K562 (cell line): ENCODE measurements around the gene EDNRB. TPM values are rescaled to one million over a fixed set of nuclear protein-coding genes. Genes with fewer than 3 reads are reported as not detected.

Experiments used
- ATAC-seq: fragments of 200-7000 bp; cut with Tn5 transposase; 3 replicates; pipeline ENCODE4 v1.9.1; 2020; ENCODE audit warnings: moderate library complexity
- BruUV-seq: library from RNA; stranded (reverse); fragments of 400-500 nt; replicated peaks from 2 replicates; lab custom pipeline; 2021; lab: Mats Ljungman, UMichigan
- CTCF ChIA-PET: fragments of 300-600 bp; formaldehyde crosslinking; extraction: SDS; loops from one replicate; lab custom pipeline; 2021; ENCODE audit warnings: low intra/inter-chr PET ratio; lab: Yijun Ruan, JAX
- POLR2A ChIA-PET: fragments of 300-600, 350-650 bp; sonication (Branson Sonifier 250); formaldehyde crosslinking; extraction: SDS; loops from one replicate; lab custom pipeline; 2021; ENCODE audit warnings: antibody characterized with exemption, inconsistent platforms; lab: Yijun Ruan, JAX
- DNase-seq, 4 experiments: peaks; one replicate each; pipeline versions ENCODE4 v3.0.0 to v3.0.0-alpha.2; 2011 to 2018; ENCODE audit warnings: low spot score in 3 of 4, mixed read lengths in 3 of 4; ENCODE audit errors: extremely low read depth in 1 of 4
- FAIRE-seq: peaks from 2 replicates; lab custom pipeline; 2011; peaks lifted over from hg19 to GRCh38; lab: Jason Lieb, UNC
- H2AFZ ChIP-seq: 2 replicates; pipeline ENCODE4 v1.6.0; 2011; ENCODE audit warnings: low read depth, low read length, control low read depth, inconsistent platforms
- H3K27ac ChIP-seq: fragments of 200-600 bp; 3 replicates; pipeline ENCODE4 v1.8.0; 2011; ENCODE audit warnings: low read depth, mild to moderate bottlenecking, control low read depth, inconsistent platforms, low read length, moderate library complexity, mixed read lengths; ENCODE audit errors: extremely low read depth
- H3K27me3 ChIP-seq, 2 experiments: fragments of 300-600 bp in 1 of 2; 2 replicates in 1 of 2; 3 replicates in 1 of 2; pipeline versions ENCODE4 v1.6.0 to v1.8.0; 2011; ENCODE audit warnings: inconsistent platforms in 2 of 2, low read length in 2 of 2, mild to moderate bottlenecking in 1 of 2, mixed read lengths in 1 of 2, moderate library complexity in 1 of 2; ENCODE audit not compliant: control insufficient read depth in 2 of 2, insufficient read depth in 2 of 2
- H3K36me3 ChIP-seq: fragments of 300-600 bp; 3 replicates; pipeline ENCODE4 v1.8.0; 2011; ENCODE audit warnings: mild to moderate bottlenecking, low read length, inconsistent platforms; ENCODE audit not compliant: control insufficient read depth, insufficient read depth
- H3K4me1 ChIP-seq, 2 experiments: fragments of 200-600 bp in 1 of 2; replicated peaks in 1 of 2; 2 replicates in 1 of 2; 3 replicates in 1 of 2; pipeline versions ENCODE4 v1.5.1 to v1.8.0; 2011; ENCODE audit warnings: inconsistent platforms in 2 of 2, low read length in 2 of 2, mild to moderate bottlenecking in 1 of 2, mixed read lengths in 1 of 2, moderate library complexity in 1 of 2; ENCODE audit not compliant: control insufficient read depth in 2 of 2, insufficient read depth in 2 of 2
- H3K4me2 ChIP-seq: 2 replicates; pipeline ENCODE4 v1.6.1; 2011; ENCODE audit warnings: low read length, control low read depth, inconsistent platforms, mixed read lengths; ENCODE audit not compliant: insufficient read depth
- H3K4me3 ChIP-seq: fragments of 200-600 bp; sonication (generic), shearing (Covaris generic); 2 replicates; pipeline ENCODE4 v1.5.1; 2016; ENCODE audit warnings: control low read depth, inconsistent platforms
- H3K79me2 ChIP-seq: fragments of 200-600 bp; 3 replicates; pipeline ENCODE4 v1.8.0; 2011; ENCODE audit warnings: low read length, inconsistent platforms; ENCODE audit not compliant: control insufficient read depth, insufficient read depth
- H3K9ac ChIP-seq, 2 experiments: 2 replicates each; pipeline versions ENCODE4 v1.6.0 to v1.6.1; 2011; ENCODE audit warnings: low read depth in 2 of 2, low read length in 2 of 2, control low read depth in 1 of 2, inconsistent platforms in 1 of 2, mild to moderate bottlenecking in 1 of 2, mixed read lengths in 1 of 2; ENCODE audit not compliant: insufficient read depth in 1 of 2
- H3K9me1 ChIP-seq: one replicate; pipeline ENCODE4 v1.6.0; 2011; ENCODE audit warnings: inconsistent platforms, mild to moderate bottlenecking, low read length, moderate library complexity; ENCODE audit not compliant: control insufficient read depth, insufficient read depth
- H3K9me3 ChIP-seq: replicated peaks from 2 replicates; pipeline ENCODE4 v1.5.1; 2011; ENCODE audit warnings: low read depth, low read length, inconsistent platforms; ENCODE audit not compliant: control insufficient read depth, insufficient read depth
- H4K20me1 ChIP-seq: replicated peaks from 2 replicates; pipeline ENCODE4 v1.6.1; 2011; ENCODE audit warnings: low read length, inconsistent platforms, mixed read lengths; ENCODE audit not compliant: control insufficient read depth, insufficient read depth
- ARNT ChIP-seq, 2 experiments: fragments of 450-650 bp; IDR thresholded peaks; 2 replicates each; pipeline ENCODE4 v1.6.1; 2016; ENCODE audit warnings: mild to moderate bottlenecking in 1 of 2
- BHLHE40 ChIP-seq: IDR thresholded peaks from 2 replicates; pipeline ENCODE4 v1.6.1; 2011; ENCODE audit warnings: low read length, improper control_type of control experiment
- DLX4 ChIP-seq: fragments of 250-450 bp; sonication (Bioruptor Pico); IDR thresholded peaks from 2 replicates; pipeline ENCODE4 v1.6.1; 2021; ENCODE audit warnings: mild to moderate bottlenecking
- ELK1 ChIP-seq: sonication (generic); formaldehyde crosslinking; IDR thresholded peaks from 2 replicates; pipeline ENCODE4 v1.8.1; 2022; ENCODE audit warnings: missing genetic modification reagents
- EP300 ChIP-seq: IDR thresholded peaks from 2 replicates; pipeline ENCODE4 v1.6.1; 2012; ENCODE audit warnings: low read length, improper control_type of control experiment
- GTF2F1 ChIP-seq: IDR thresholded peaks from 2 replicates; pipeline ENCODE4 v1.6.1; 2011; ENCODE audit warnings: low read depth, low read length, improper control_type of control experiment
- HDAC2 ChIP-seq: fragments of 450-650 bp; IDR thresholded peaks from 2 replicates; pipeline ENCODE4 v1.6.1; 2016; ENCODE audit warnings: mild to moderate bottlenecking
- NFE2 ChIP-seq: IDR thresholded peaks from 2 replicates; pipeline ENCODE4 v1.6.1; 2014; ENCODE audit warnings: antibody characterized with exemption, low read depth
- NFE2L1 ChIP-seq: fragments of 450-650 bp; IDR thresholded peaks from 2 replicates; pipeline ENCODE4 v1.6.1; 2016; ENCODE audit warnings: missing genetic modification characterization, low read depth, mild to moderate bottlenecking, missing compliant biosample characterization, moderate library complexity, borderline replicate concordance
- PHTF2 ChIP-seq: fragments of 250-450 bp; sonication (Bioruptor Pico); IDR thresholded peaks from 2 replicates; pipeline ENCODE4 v1.5.0; 2021; ENCODE audit warnings: mild to moderate bottlenecking
- POLR2B ChIP-seq: fragments of 450-650 bp; IDR thresholded peaks from 2 replicates; pipeline ENCODE4 v1.6.1; 2018; ENCODE audit warnings: low read depth; ENCODE audit not compliant: partially characterized antibody
- RBM34 ChIP-seq: fragments of 200-400 bp; formaldehyde crosslinking; IDR thresholded peaks from 2 replicates; pipeline ENCODE4 v1.6.1; 2018; ENCODE audit warnings: low read length, borderline replicate concordance; ENCODE audit not compliant: insufficient read depth
- RFX5 ChIP-seq: IDR thresholded peaks from 2 replicates; pipeline ENCODE4 v1.6.1; 2011; ENCODE audit warnings: low read depth, mild to moderate bottlenecking, improper control_type of control experiment, low read length
- SRSF9 ChIP-seq: fragments of 200-400 bp; formaldehyde crosslinking; IDR thresholded peaks from 2 replicates; pipeline ENCODE4 v1.6.1; 2017; ENCODE audit warnings: low read depth, low read length, borderline replicate concordance
- ZBTB49 ChIP-seq: sonication (generic); formaldehyde crosslinking; IDR thresholded peaks from 2 replicates; pipeline ENCODE4 v1.8.0; 2022; ENCODE audit warnings: missing genetic modification reagents, mild to moderate bottlenecking, borderline replicate concordance
- ZBTB7A ChIP-seq: IDR thresholded peaks from 2 replicates; pipeline ENCODE4 v1.6.1; 2011; ENCODE audit warnings: low read depth, mild to moderate bottlenecking, low read length, moderate library complexity, borderline replicate concordance; ENCODE audit not compliant: control insufficient read depth
- ZNF12 ChIP-seq: sonication (generic); formaldehyde crosslinking; IDR thresholded peaks from 2 replicates; pipeline ENCODE4 v1.4.0; 2020; ENCODE audit warnings: mild to moderate bottlenecking, missing genetic modification reagents
- ZNF586 ChIP-seq: fragments of 450-650 bp; formaldehyde crosslinking; conservative IDR thresholded peaks from 2 replicates; pipeline ENCODE4 v1.4.0; 2020; ENCODE audit warnings: mild to moderate bottlenecking, moderate library complexity
- ZNF655 ChIP-seq: fragments of 250-450 bp; sonication (Bioruptor Pico); IDR thresholded peaks from 2 replicates; pipeline ENCODE4 v1.5.0; 2021
- WGBS: fragments of 100-300 bp; shearing (Covaris generic); methylation state at CpG from one replicate; pipeline ENCODE4 v1.1.6; 2016; ENCODE audit warnings: low coverage, mixed read lengths; ENCODE audit not compliant: insufficient coverage; ENCODE audit errors: missing lambda C conversion rate; 5-methylcytosine and 5-hydroxymethylcytosine counted together
- in situ Hi-C: fragments of 300-500 bp; cut with MboI; formaldehyde crosslinking; loops from 4 replicates; pipeline ENCODE4 v1.15.0; 2018; ENCODE audit warnings: inconsistent platforms, mixed read lengths
- intact Hi-C: fragments of 100-400 bp; cut with micrococcal nuclease; formaldehyde crosslinking; loops from 2 replicates; pipeline ENCODE4 v1.14.2; 2022
- polyA plus RNA-seq, 8 experiments: library from polyadenylated mRNA; depleted of rRNA in 4 of 8; stranded (reverse) in 5 of 8; unstranded in 3 of 8; fragments of >200 nt; fragmentation: Nextera tagmentation in 2 of 8; fragmentation: Illumina TruSeq in 1 of 8; extraction: Ambion mirVana in 2 of 8; extraction: Trizol in 1 of 8; gene quantifications; 2 replicates each; pipeline versions ENCODE4 v1.2.1 to v1.2.3, GENCODE V29; 2011 to 2014; ENCODE audit warnings: inconsistent platforms in 1 of 8, missing spikeins in 1 of 8
- total RNA-seq, 7 experiments: library from RNA; depleted of rRNA in 6 of 7; stranded (reverse); fragments of >200 nt in 6 of 7; fragmentation: Illumina TruSeq in 2 of 7; extraction: Trizol in 2 of 7; gene quantifications; 2 replicates each; pipeline versions ENCODE4 v1.2.1 to v1.2.3, GENCODE V29; 2011 to 2021; ENCODE audit warnings: low replicate concordance in 1 of 7

EDNRB gene
- total and polyA plus RNA-seq, 9 of the 15 experiments (the other 6 are each of a cell fraction or from before 2014, with no cell fraction given): 0.04 TPM; not detected in 8

- ChIA-PET CTCF (no interaction called here), POLR2A (no interaction called here)
- ATAC-seq: no peak
- Histone ChIP-seq H3K4me2 (no peak overlapping the region), H3K9me3 (no peaks in the 10 kb centered on the region), H2AFZ (no peak overlapping the region), H4K20me1 (no peaks in the 10 kb centered on the region), H3K4me3 (no peak overlapping the region), H3K79me2 (no peaks in the 10 kb centered on the region), H3K9ac (no peak overlapping the region), H3K27ac (no peak overlapping the region), H3K27me3 (no peaks in the 10 kb centered on the region), H3K36me3 (no peaks in the 10 kb centered on the region), H3K9me1 (no peaks in the 10 kb centered on the region), H3K4me1 (no peaks in the 10 kb centered on the region)
- in situ Hi-C loops (no loop called here), intact Hi-C loops (no loop called here)
- TF ChIP-seq HDAC2 (no peak), RFX5 (no peak), ZBTB49 (CRISPR knock-in tag) (no peak), ZNF655 (CRISPR knock-in tag) (no peak), EP300 (no peak), NFE2 (no peak), ARNT (IDR thresholded peaks at IDR 0.05) (no peak), ELK1 (CRISPR knock-in tag) (no peak), DLX4 (CRISPR knock-in tag) (no peak), BHLHE40 (no peak), ZNF586 (CRISPR knock-in tag) (no peak), ZNF12 (CRISPR knock-in tag) (no peak), PHTF2 (CRISPR knock-in tag) (no peak), RBM34 (no peak), NFE2L1 (no peak), SRSF9 (no peak), GTF2F1 (no peak), POLR2B (no peak), ZBTB7A (no peak)
- DNase-seq: no peak
- no TSS peak for BruUV-seq
- WGBS: 0% methylated on average over 1 of the region's 1 CpG
- no peak for FAIRE-seq
These were observed 58.1 kb downstream of the EDNRB start for GRCh38 chr13:77860507-77860981.
